Measurements from ENCODE around the gene KLLN. TPM values are rescaled to one million over a fixed set of nuclear protein-coding genes. Genes with fewer than 3 reads are reported as not detected.
"Not testable (repeated sequence)": the region's sequence is repeated elsewhere in the genome, so short reads cannot be mapped to it uniquely, and the experiment has no call there.

The KLLN gene
- total and polyA plus RNA-seq, 9 donors = 0.22 to 0.60 (median 0.35) TPM

DNA sequence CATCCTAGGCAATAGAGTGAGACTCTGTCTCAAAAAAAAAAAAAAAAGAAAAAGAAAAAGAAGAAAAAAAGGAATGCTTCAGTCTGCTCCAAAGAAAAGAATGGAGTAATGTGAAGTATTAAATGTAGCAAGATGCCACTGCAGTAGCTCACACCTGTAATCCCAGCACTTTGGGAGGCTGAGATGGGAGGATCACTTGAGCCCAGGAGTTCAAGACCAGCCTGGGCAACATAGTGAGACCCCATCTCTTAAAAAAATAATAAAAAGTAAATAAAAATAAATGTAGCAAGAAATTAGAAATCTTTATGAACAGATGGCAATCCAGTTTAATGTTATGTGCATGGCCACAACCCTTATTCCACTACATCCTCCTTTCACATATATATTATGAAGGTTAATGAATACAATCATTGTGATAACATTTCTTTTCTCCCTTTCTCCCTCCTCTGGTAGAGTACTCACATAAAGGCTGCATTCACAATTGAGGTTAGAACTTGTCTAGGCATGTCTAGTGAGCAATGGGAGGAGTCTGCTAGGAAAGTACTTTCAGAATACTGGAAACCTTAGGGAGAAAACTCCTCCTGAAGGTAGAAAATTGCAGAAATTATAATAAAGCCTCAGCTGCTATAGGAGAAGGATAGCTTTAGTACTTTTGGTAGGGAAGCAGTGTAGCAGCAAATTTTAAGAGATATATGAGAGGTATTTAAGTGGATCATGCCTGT, 20.4 kb downstream of the KLLN start:
- H3K4me3 ChIP-seq (ENCODE audit: low read length) = no peak overlapping the region
- no peak for DNase-seq

DNA sequence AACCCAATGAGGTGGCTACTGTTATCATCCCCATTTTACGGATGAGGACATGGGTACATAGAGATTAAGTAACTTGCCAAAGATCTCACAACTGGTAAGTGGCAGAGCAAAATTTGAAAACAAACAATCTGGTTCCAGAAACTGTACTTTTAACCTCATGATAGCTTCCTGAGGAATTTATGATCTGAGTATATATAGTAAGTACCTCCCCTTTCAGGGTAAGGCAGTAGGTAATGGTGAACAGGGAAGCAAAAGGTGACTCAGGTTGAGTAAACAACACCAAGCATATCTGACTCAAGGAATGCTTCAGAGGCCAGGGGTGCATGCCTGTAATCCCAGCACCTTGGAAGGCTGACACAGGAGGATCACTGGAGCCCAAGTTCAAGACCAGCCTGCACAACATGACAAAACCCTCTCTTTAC, 21.1 kb downstream of the KLLN start:
- no peak for DNase-seq
- no peaks in the 10 kb centered on the region for H3K4me1 ChIP-seq (ENCODE audit: control insufficient read depth, insufficient read depth, low read length)
- no CpG with 5 or more reads among the region's 1 CpG for WGBS (ENCODE audit: insufficient coverage)

More for the DNA sequence above, 20.4 kb downstream of the KLLN start:
- Histone ChIP-seq H3K27ac (ENCODE audit: low read length) (no peak overlapping the region), H3K4me1 (ENCODE audit: control insufficient read depth, insufficient read depth, low read length) (no peaks in the 10 kb centered on the region), H3K27me3 (ENCODE audit: control insufficient read depth, insufficient read depth, low read length) (no peaks in the 10 kb centered on the region), H3K36me3 (ENCODE audit: control insufficient read depth, insufficient read depth, low read length) (no peaks in the 10 kb centered on the region), H3K9me3 (replicated peaks; ENCODE audit: control insufficient read depth, low read depth, low read length) (no peaks in the 10 kb centered on the region)

DNA sequence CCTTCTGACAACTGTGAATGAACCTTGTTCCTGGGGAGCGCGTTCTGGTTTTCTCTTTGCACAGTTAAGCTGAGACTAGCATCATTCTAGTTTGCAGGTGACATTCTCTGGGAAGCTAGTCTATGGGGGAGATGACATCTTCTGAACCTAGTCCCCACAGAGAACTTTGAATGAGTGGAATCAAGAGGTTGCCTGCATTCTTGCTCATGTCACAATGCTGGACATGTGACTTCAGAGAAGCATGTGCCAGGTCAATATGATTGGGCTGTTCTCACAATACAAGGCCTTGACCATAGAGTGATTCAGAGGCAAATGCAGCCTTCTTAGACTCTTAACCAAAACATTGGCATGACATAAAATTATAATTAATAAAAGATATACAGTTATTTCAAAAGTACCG, 22.1 kb downstream of the KLLN start:
- Histone ChIP-seq H3K27ac (ENCODE audit: low read length) (no peak overlapping the region), H3K27me3 (ENCODE audit: control insufficient read depth, insufficient read depth, low read length) (no peaks in the 10 kb centered on the region), H3K9me3 (replicated peaks; ENCODE audit: control insufficient read depth, low read depth, low read length) (no peaks in the 10 kb centered on the region), H3K4me1 (ENCODE audit: control insufficient read depth, insufficient read depth, low read length) (no peaks in the 10 kb centered on the region), H3K4me3 (ENCODE audit: low read length) (no peak overlapping the region), H3K36me3 (ENCODE audit: control insufficient read depth, insufficient read depth, low read length) (no peaks in the 10 kb centered on the region)
- no peak for DNase-seq
- WGBS (ENCODE audit: insufficient coverage) = no CpG with 5 or more reads among the region's 3 CpGs

More for the DNA sequence above, 21.1 kb downstream of the KLLN start:
- no peak overlapping the region for H3K4me3 ChIP-seq (ENCODE audit: low read length)
- H3K27ac ChIP-seq (ENCODE audit: low read length) = no peak overlapping the region
- no peaks in the 10 kb centered on the region for H3K27me3 ChIP-seq (ENCODE audit: control insufficient read depth, insufficient read depth, low read length)
- no peaks in the 10 kb centered on the region for H3K9me3 ChIP-seq (replicated peaks; ENCODE audit: control insufficient read depth, low read depth, low read length)
- no peaks in the 10 kb centered on the region for H3K36me3 ChIP-seq (ENCODE audit: control insufficient read depth, insufficient read depth, low read length)

DNA sequence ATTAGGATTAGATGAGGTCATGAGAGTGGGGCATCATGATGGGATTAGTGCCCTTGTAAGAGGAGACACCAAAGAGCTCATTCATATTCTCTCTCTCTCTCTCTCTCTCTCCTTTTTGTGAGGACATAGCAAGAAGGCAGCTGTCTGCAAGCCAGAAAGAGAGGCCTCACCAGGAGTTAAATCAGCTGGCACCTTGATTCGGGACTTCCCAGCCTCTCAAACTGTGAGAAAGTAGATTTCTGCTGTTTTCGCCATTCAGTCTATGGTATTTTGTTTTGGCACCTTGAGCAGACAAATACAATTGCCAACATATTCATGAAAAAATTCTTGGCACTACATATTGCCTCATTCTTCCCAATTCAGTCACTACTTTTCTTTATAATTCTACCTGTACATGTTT, 24.7 kb downstream of the KLLN start:
- H3K27ac ChIP-seq (ENCODE audit: low read length) = no peak overlapping the region
- H3K9me3 ChIP-seq (replicated peaks; ENCODE audit: control insufficient read depth, low read depth, low read length) = no peaks in the 10 kb centered on the region
- DNase-seq = peak; percentile 10
- H3K27me3 ChIP-seq (ENCODE audit: control insufficient read depth, insufficient read depth, low read length) = no peaks in the 10 kb centered on the region
- H3K4me1 ChIP-seq (ENCODE audit: control insufficient read depth, insufficient read depth, low read length) = no peaks in the 10 kb centered on the region
- whole genome bisulfite sequencing (ENCODE audit: insufficient coverage) = no CpG with 5 or more reads among the region's 2 CpGs
- H3K4me3 ChIP-seq (ENCODE audit: low read length) = no peak overlapping the region
- no peaks in the 10 kb centered on the region for H3K36me3 ChIP-seq (ENCODE audit: control insufficient read depth, insufficient read depth, low read length)

DNA sequence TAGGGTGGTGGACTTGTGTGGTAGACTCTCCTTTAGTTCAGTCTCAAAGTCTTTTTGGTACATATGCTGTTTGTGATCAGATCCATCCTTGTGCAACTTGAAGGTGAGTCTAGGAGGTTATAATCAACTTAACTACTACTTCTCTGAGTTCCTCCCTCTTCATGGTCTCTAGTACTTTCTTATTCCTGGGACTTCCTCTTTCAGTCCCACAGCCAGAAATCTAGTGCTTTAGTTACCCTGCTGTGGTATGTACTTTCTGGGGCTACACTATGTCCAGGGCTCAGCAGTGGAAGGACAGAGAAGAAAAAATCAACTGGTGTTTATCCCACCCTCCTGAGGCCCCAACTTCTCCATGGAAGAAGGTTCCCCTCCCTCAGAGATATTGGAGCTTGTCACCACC, 25.9 kb downstream of the KLLN start:
- H3K9me3 ChIP-seq (replicated peaks; ENCODE audit: control insufficient read depth, low read depth, low read length) = no peaks in the 10 kb centered on the region
- peak; percentile 14 for DNase-seq
- no peaks in the 10 kb centered on the region for H3K4me1 ChIP-seq (ENCODE audit: control insufficient read depth, insufficient read depth, low read length)
- H3K27ac ChIP-seq (ENCODE audit: low read length) = no peak overlapping the region
- no peaks in the 10 kb centered on the region for H3K36me3 ChIP-seq (ENCODE audit: control insufficient read depth, insufficient read depth, low read length)
- H3K4me3 ChIP-seq (ENCODE audit: low read length) = no peak overlapping the region
- no peaks in the 10 kb centered on the region for H3K27me3 ChIP-seq (ENCODE audit: control insufficient read depth, insufficient read depth, low read length)

DNA sequence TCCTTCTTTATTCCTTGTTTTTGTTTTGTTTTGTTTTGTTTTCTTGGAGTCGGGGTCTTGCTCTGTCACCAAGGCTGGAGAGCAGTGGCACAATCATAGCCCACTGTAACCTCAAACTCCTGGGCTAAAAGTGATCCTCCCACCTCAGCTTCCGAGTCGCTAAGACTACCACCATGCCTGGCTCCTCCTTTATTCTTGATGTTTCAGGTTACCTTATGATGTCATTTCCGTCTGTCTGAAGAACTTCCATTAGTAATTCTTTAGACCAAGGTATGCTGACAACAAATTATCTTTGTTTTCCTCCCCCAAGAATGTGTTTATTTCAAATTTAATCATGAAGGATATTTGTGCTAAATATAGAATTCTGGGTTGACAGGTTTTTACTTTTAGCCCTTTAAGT, 27.2 kb downstream of the KLLN start:
- H3K27me3 ChIP-seq (ENCODE audit: control insufficient read depth, insufficient read depth, low read length) = no peaks in the 10 kb centered on the region
- WGBS (ENCODE audit: insufficient coverage) = 72% methylated on average over 2 of the region's 4 CpGs

DNA sequence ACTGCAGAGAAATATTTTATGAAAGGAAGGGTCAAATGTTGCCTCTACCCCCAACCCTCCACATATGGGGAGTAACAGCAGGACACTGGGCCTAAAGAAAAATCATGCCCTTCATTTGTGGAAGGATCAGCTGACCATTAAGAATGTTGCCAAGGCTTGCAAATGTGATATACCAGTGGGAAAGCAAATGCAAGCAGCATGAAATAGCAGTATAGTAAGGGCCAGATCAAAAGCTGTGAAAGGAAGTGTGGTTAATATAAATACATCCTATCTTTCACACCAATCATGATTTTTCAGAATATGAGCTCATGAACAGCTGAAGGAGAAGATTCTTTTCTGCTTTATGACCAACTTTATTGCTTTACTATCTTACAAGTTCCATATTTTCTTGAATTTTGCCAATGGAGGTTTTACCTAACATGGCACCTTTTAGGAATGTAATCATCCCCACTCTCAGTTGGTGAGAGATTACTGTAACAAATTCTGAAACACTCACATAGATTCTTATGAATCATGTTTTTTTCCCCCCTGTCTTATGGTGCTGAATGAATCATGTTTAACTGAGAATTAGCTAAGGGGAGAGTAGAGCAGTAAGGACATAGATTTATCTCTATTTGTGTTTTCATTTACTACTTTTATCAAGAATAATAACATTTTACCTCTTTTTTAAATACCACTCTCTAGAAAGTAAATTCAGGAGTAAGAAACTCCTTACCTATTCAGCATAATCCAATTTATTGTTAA, 33.2 kb downstream of the KLLN start:
- no peak for DNase-seq
- Histone ChIP-seq H3K4me1 (ENCODE audit: control insufficient read depth, insufficient read depth, low read length) (no peaks in the 10 kb centered on the region), H3K27me3 (ENCODE audit: control insufficient read depth, insufficient read depth, low read length) (no peaks in the 10 kb centered on the region), H3K36me3 (ENCODE audit: control insufficient read depth, insufficient read depth, low read length) (no peaks in the 10 kb centered on the region), H3K9me3 (replicated peaks; ENCODE audit: control insufficient read depth, low read depth, low read length) (no peaks in the 10 kb centered on the region), H3K4me3 (ENCODE audit: low read length) (no peak overlapping the region), H3K27ac (ENCODE audit: low read length) (no peak overlapping the region)

More for the DNA sequence above, 27.2 kb downstream of the KLLN start:
- Histone ChIP-seq H3K27ac (ENCODE audit: low read length) (no peak overlapping the region), H3K4me3 (ENCODE audit: low read length) (no peak overlapping the region), H3K4me1 (ENCODE audit: control insufficient read depth, insufficient read depth, low read length) (no peaks in the 10 kb centered on the region), H3K9me3 (replicated peaks; ENCODE audit: control insufficient read depth, low read depth, low read length) (no peaks in the 10 kb centered on the region), H3K36me3 (ENCODE audit: control insufficient read depth, insufficient read depth, low read length) (no peaks in the 10 kb centered on the region)
- DNase-seq = no peak

DNA sequence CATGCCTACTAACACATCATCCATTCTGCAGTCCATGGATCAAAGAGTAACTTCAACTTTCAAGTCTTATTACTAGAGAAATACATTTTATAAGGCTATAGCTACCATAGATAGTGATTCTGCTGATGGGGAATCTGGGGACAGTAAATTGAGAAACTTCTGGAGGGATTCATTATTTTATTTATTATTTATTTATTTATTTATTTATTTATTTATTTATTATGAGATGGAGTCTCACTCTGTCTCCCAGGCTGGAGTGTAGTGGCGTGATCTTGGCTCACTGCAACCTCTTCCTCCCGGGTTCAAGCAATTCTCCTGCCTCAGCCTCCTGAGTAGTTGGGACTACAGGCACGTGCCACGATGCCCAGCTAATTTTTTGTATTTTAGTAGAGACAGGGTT, 34.3 kb downstream of the KLLN start:
- DNase-seq; H3K36me3 ChIP-seq (ENCODE audit: control insufficient read depth, insufficient read depth, low read length): not testable (repeated sequence)
- 80% methylated on average over 1 of the region's 4 CpGs for WGBS (ENCODE audit: insufficient coverage)

DNA sequence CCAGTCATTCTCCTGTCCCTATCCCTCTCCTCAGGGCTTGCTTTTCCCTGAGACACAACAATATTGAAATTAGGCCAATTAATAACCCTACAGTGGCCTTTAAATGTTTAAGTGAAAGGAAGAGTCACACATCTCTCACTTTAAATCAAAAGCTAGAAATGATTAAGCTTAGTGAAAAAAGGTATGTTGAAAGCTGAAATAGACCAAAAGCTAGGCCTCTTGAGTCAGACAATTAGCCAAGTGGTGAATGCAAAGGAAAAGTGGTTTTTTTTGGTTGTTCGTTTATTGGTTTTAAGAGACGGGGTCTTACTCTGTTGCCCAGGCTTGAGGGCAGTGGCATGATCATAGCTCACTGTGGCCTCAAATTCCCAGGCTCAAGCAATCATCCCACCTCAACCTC, 35.7 kb downstream of the KLLN start:
- Histone ChIP-seq H3K4me3 (ENCODE audit: low read length) (no peak overlapping the region), H3K27ac (ENCODE audit: low read length) (no peak overlapping the region), H3K27me3 (ENCODE audit: control insufficient read depth, insufficient read depth, low read length) (no peaks in the 10 kb centered on the region), H3K4me1 (ENCODE audit: control insufficient read depth, insufficient read depth, low read length) (no peaks in the 10 kb centered on the region), H3K36me3 (ENCODE audit: control insufficient read depth, insufficient read depth, low read length) (no peaks in the 10 kb centered on the region), H3K9me3 (replicated peaks; ENCODE audit: control insufficient read depth, low read depth, low read length) (no peaks in the 10 kb centered on the region)
- DNase-seq = no peak
- 100% methylated on average over 1 of the region's 2 CpGs for whole genome bisulfite sequencing (ENCODE audit: insufficient coverage)

More for the DNA sequence above, 34.3 kb downstream of the KLLN start:
- not testable (repeated sequence) for H3K9me3 ChIP-seq (replicated peaks; ENCODE audit: control insufficient read depth, low read depth, low read length); H3K4me1 ChIP-seq (ENCODE audit: control insufficient read depth, insufficient read depth, low read length); H3K27me3 ChIP-seq (ENCODE audit: control insufficient read depth, insufficient read depth, low read length); H3K27ac ChIP-seq (ENCODE audit: low read length); H3K4me3 ChIP-seq (ENCODE audit: low read length)

DNA sequence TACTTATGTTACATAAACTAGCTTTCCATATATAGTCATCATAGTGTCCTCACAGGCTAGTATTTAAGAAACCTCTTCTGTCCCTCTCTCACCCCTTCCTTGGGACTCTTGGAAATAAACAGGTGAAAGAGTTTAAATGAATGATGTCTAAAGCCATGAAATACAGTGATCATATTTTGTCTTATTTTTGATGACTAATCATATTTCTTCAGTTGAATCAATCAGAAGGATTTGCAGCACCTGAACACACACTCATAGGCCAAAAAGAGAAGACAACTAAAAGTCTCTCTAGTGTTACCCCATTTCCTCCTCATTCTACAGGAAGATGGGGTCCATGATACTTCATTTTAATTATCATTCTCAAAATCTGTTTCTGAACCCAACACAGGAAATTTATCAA, 36.7 kb downstream of the KLLN start:
- H3K4me1 ChIP-seq (ENCODE audit: control insufficient read depth, insufficient read depth, low read length) = no peaks in the 10 kb centered on the region
- no peaks in the 10 kb centered on the region for H3K9me3 ChIP-seq (replicated peaks; ENCODE audit: control insufficient read depth, low read depth, low read length)
- H3K27me3 ChIP-seq (ENCODE audit: control insufficient read depth, insufficient read depth, low read length) = no peaks in the 10 kb centered on the region
- no peaks in the 10 kb centered on the region for H3K36me3 ChIP-seq (ENCODE audit: control insufficient read depth, insufficient read depth, low read length)
- no peak for DNase-seq
- no peak overlapping the region for H3K27ac ChIP-seq (ENCODE audit: low read length)
- H3K4me3 ChIP-seq (ENCODE audit: low read length) = no peak overlapping the region

DNA sequence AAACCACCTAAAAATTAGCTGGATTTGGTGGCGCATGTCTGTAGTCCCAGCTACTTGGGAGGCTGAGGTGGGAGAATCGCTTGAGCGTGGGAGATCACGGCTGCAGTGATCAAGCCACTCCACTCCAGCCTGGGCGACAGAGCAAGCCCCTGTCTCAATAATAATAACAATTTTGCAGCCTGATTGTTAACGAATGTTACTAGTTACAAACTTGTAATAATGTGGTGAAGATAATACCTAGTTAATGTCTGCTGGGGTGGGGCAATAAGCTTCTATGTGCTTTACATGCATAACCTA, 44.1 kb downstream of the KLLN start:
- H3K27me3 ChIP-seq (ENCODE audit: control insufficient read depth, insufficient read depth, low read length) = no peaks in the 10 kb centered on the region
- no peak overlapping the region for H3K27ac ChIP-seq (ENCODE audit: low read length)
- no peak for DNase-seq
- H3K4me1 ChIP-seq (ENCODE audit: control insufficient read depth, insufficient read depth, low read length) = peaks cover 4% of the 10 kb centered on the region
- H3K36me3 ChIP-seq (ENCODE audit: control insufficient read depth, insufficient read depth, low read length) = no peaks in the 10 kb centered on the region
- H3K9me3 ChIP-seq (replicated peaks; ENCODE audit: control insufficient read depth, low read depth, low read length) = no peaks in the 10 kb centered on the region
- no CpG with 5 or more reads among the region's 6 CpGs for WGBS (ENCODE audit: insufficient coverage)
- no peak overlapping the region for H3K4me3 ChIP-seq (ENCODE audit: low read length)

Measured in muscle of leg (tissue), 11 donors.